HL-60/S4 treated with retinoic acid at 250 ng/mL for 4 days and 3 days (cell line): ENCODE results near the gene HOGA1.
"Not testable (repeated sequence)": the region's sequence is repeated elsewhere in the genome, so short reads cannot be mapped to it uniquely, and the experiment has no call there.

Experiments
- in situ Hi-C: fragments of 300-500 bp; cut with MboI; formaldehyde crosslinking; loops from 2 replicates; pipeline ENCODE4 v1.7.0; 2022; ENCODE audit warnings: low sequenced_read_pairs

Gene HOGA1

GRCh38 chr10:97554336-97554735 is 29.9 kb upstream of the HOGA1 start:
- in situ Hi-C loops = not testable (repeated sequence)

- in situ Hi-C loops = not testable (repeated sequence)
Measured at GRCh38 chr10:97555541-97555940, 28.6 kb upstream of the HOGA1 start.

- in situ Hi-C loops = not testable (repeated sequence)
Measured at GRCh38 chr10:97560731-97561381, 23.3 kb upstream of the HOGA1 start.

- in situ Hi-C loops = not testable (repeated sequence)
Measured at GRCh38 chr10:97561386-97562077, 22.7 kb upstream of the HOGA1 start.

GRCh38 chr10:97562329-97562728 is 21.9 kb upstream of the HOGA1 start:
- in situ Hi-C loops = not testable (repeated sequence)

GRCh38 chr10:97563337-97563736 is 20.9 kb upstream of the HOGA1 start:
- in situ Hi-C loops = no loop called here

GRCh38 chr10:97564776-97565175 is 19.4 kb upstream of the HOGA1 start:
- in situ Hi-C loops = no loop called here

GRCh38 chr10:97566336-97566996 is 17.7 kb upstream of the HOGA1 start:
- in situ Hi-C loops = no loop called here

GRCh38 chr10:97567891-97568290 is 16.3 kb upstream of the HOGA1 start:
- in situ Hi-C loops = no loop called here

GRCh38 chr10:97570146-97570788 is 13.9 kb upstream of the HOGA1 start:
- in situ Hi-C loops = no loop called here

GRCh38 chr10:97570789-97571471 is 13.3 kb upstream of the HOGA1 start:
- in situ Hi-C loops = no loop called here

GRCh38 chr10:97571622-97572021 is 12.6 kb upstream of the HOGA1 start:
- in situ Hi-C loops = no loop called here

- in situ Hi-C loops = no loop called here
Measured at GRCh38 chr10:97572214-97572989, 11.8 kb upstream of the HOGA1 start, which contains the start of gene ANKRD2. TSS of gene ANKRD2 (plus strand) at chr10:97572779. CDS start at chr10:97572789, 10 bp downstream.

GRCh38 chr10:97573021-97573420 is 11.2 kb upstream of the HOGA1 start:
- in situ Hi-C loops = no loop called here

GRCh38 chr10:97573672-97574071 is 10.5 kb upstream of the HOGA1 start:
- in situ Hi-C loops = no loop called here

- in situ Hi-C loops = no loop called here
Measured at GRCh38 chr10:97574374-97575126, 9.6 kb upstream of the HOGA1 start.

- in situ Hi-C loops = no loop called here
Measured at GRCh38 chr10:97575127-97575668, 9.0 kb upstream of the HOGA1 start.

- in situ Hi-C loops = not testable (repeated sequence)
Measured at GRCh38 chr10:97576487-97576886, 7.7 kb upstream of the HOGA1 start.

- in situ Hi-C loops = no loop called here
Measured at GRCh38 chr10:97577701-97578100, 6.5 kb upstream of the HOGA1 start.
